HCT116 (cell line): ENCODE results near the gene LRR1. TPM values are rescaled to one million over a fixed set of nuclear protein-coding genes. Genes with fewer than 3 reads are reported as not detected.

Source experiments
- ATAC-seq: fragments of 200-7000 bp; cut with Tn5 transposase; 2 replicates; pipeline ENCODE4 v1.9.1; 2020; ENCODE audit warnings: mild to moderate bottlenecking, moderate library complexity
- BruUV-seq: library from RNA; stranded (reverse); fragments of 400-500 nt; replicated peaks from 2 replicates; lab custom pipeline; 2021; lab: Mats Ljungman, UMichigan
- CTCF ChIA-PET: fragments of 300-600 bp; sonication (Branson Sonifier 250); formaldehyde crosslinking; loops from one replicate; lab custom pipeline; 2021; ENCODE audit warnings: antibody characterized with exemption; lab: Charles Lee
- POLR2A ChIA-PET: fragments of 300-600, 350-600 bp; sonication (Branson Sonifier 250); formaldehyde crosslinking; loops from one replicate; lab custom pipeline; 2021; ENCODE audit warnings: antibody characterized with exemption; lab: Charles Lee
- RAD21 ChIA-PET, 2 experiments: fragments of 300-600 bp; sonication (Branson Sonifier 250); formaldehyde crosslinking; loops; one replicate each; lab custom pipeline; 2023; ENCODE audit warnings: low total read pairs in 2 of 2; ENCODE audit not compliant: uncharacterized antibody in 2 of 2, unreplicated experiment in 2 of 2, low non-redundant PET in 1 of 2; lab: Charles Lee
- DNase-seq: peaks from one replicate; pipeline ENCODE4 v3.0.0-alpha.2; 2010; ENCODE audit warnings: low read depth, low spot score
- H2AFZ ChIP-seq: fragments of 200-600 bp; shearing (Covaris generic), sonication (generic); 2 replicates; pipeline ENCODE4 v1.6.1; 2017; ENCODE audit warnings: low read depth, mixed run types, mixed read lengths, antibody characterized with exemption, low read length; ENCODE audit not compliant: poor library complexity, severe bottlenecking
- H3K27ac ChIP-seq: 2 replicates; pipeline ENCODE4 v1.5.1; 2012; ENCODE audit warnings: low read depth, low read length
- H3K27me3 ChIP-seq: fragments of 200-600 bp; sonication (generic); 2 replicates; pipeline ENCODE4 v1.6.1; 2016; ENCODE audit warnings: mixed run types, low read length, mixed read lengths; ENCODE audit not compliant: insufficient read depth
- H3K36me3 ChIP-seq, 2 experiments: fragments of 200-500 bp in 1 of 2; fragments of 200-600 bp in 1 of 2; sonication (Bioruptor generic) in 1 of 2; sonication (generic) in 1 of 2; 2 replicates each; pipeline versions ENCODE4 v1.5.1 to v1.6.1; 2014 to 2016; ENCODE audit warnings: low read length in 2 of 2, inconsistent platforms in 1 of 2, mixed read lengths in 1 of 2, mixed run types in 1 of 2; ENCODE audit not compliant: insufficient read depth in 2 of 2, control insufficient read depth in 1 of 2
- H3K4me1 ChIP-seq, 2 experiments: fragments of 200-600 bp in 1 of 2; sonication (generic) in 1 of 2; 2 replicates each; pipeline versions ENCODE4 v1.5.1 to v1.6.1; 2012 to 2017; ENCODE audit warnings: low read length in 2 of 2, inconsistent platforms in 1 of 2, mild to moderate bottlenecking in 1 of 2, mixed read lengths in 1 of 2, mixed run types in 1 of 2, moderate library complexity in 1 of 2; ENCODE audit not compliant: insufficient read depth in 2 of 2, control insufficient read depth in 1 of 2
- H3K4me2 ChIP-seq: fragments of 200-600 bp; sonication (generic); 2 replicates; pipeline ENCODE4 v1.6.1; 2017; ENCODE audit warnings: mixed run types, low read length, mixed read lengths
- H3K4me3 ChIP-seq, 2 experiments: fragments of 200-600 bp in 1 of 2; sonication (generic) in 1 of 2; replicated peaks in 1 of 2; 2 replicates each; pipeline ENCODE4 v1.5.1; 2011 to 2016; ENCODE audit warnings: low read length in 2 of 2, control low read depth in 1 of 2, low read depth in 1 of 2, mild to moderate bottlenecking in 1 of 2, mixed read lengths in 1 of 2, mixed run types in 1 of 2
- H3K79me2 ChIP-seq: fragments of 200-600 bp; sonication (generic); 2 replicates; pipeline ENCODE4 v1.6.1; 2017; ENCODE audit warnings: mild to moderate bottlenecking, mixed run types, low read length, moderate library complexity, mixed read lengths; ENCODE audit not compliant: insufficient read depth
- H3K9ac ChIP-seq: fragments of 200-600 bp; sonication (generic); 2 replicates; pipeline ENCODE4 v1.6.1; 2016; ENCODE audit warnings: low read length, mixed read lengths
- H3K9me2 ChIP-seq: fragments of 200-600 bp; sonication (generic), shearing (Covaris generic); 2 replicates; pipeline ENCODE4 v1.6.1; 2017; ENCODE audit warnings: mixed run types, mild to moderate bottlenecking, moderate library complexity; ENCODE audit not compliant: insufficient read depth
- H3K9me3 ChIP-seq, 2 experiments: fragments of 200-500 bp in 1 of 2; fragments of 200-600 bp in 1 of 2; sonication (Bioruptor generic) in 1 of 2; sonication (generic) in 1 of 2; 2 replicates each; pipeline ENCODE4 v1.6.1; 2014 to 2017; ENCODE audit warnings: low read length in 2 of 2, mixed read lengths in 2 of 2, inconsistent platforms in 1 of 2, low read depth in 1 of 2, mild to moderate bottlenecking in 1 of 2, mixed run types in 1 of 2, moderate library complexity in 1 of 2; ENCODE audit not compliant: control insufficient read depth in 1 of 2, insufficient read depth in 1 of 2
- H4K20me1 ChIP-seq: fragments of 200-600 bp; sonication (generic), shearing (Covaris generic); 2 replicates; pipeline ENCODE4 v1.6.1; 2017; ENCODE audit warnings: mixed run types, mild to moderate bottlenecking, moderate library complexity; ENCODE audit not compliant: insufficient read depth
- CBX3 ChIP-seq: IDR thresholded peaks from 2 replicates; pipeline ENCODE4 v1.6.1; 2012; ENCODE audit warnings: low read depth
- CEBPB ChIP-seq: IDR thresholded peaks from 2 replicates; pipeline ENCODE4 v1.6.1; 2012; ENCODE audit warnings: low read depth
- EGR1 ChIP-seq: IDR thresholded peaks from 2 replicates; pipeline ENCODE4 v1.6.1; 2012; ENCODE audit warnings: low read depth
- ELF1 ChIP-seq: IDR thresholded peaks from 2 replicates; pipeline ENCODE4 v1.6.1; 2012; ENCODE audit warnings: low read depth, borderline replicate concordance
- EZH2 ChIP-seq: fragments of 200-600 bp; sonication (generic); IDR thresholded peaks from 2 replicates; pipeline ENCODE4 v1.6.1; 2017; ENCODE audit warnings: antibody characterized with exemption, mixed run types
- EZH2phosphoT487 ChIP-seq: fragments of 200-600 bp; IDR thresholded peaks from 2 replicates; pipeline ENCODE4 v1.6.1; 2018; ENCODE audit warnings: antibody characterized with exemption, borderline replicate concordance
- JUND ChIP-seq: IDR thresholded peaks from 2 replicates; pipeline ENCODE4 v1.6.1; 2012
- POLR2A ChIP-seq: IDR thresholded peaks from 2 replicates; pipeline ENCODE4 v1.7.0; 2011; ENCODE audit warnings: borderline replicate concordance; ENCODE audit not compliant: insufficient read depth, insufficient read length; ENCODE audit errors: extremely low read depth
- POLR2AphosphoS5 ChIP-seq: IDR thresholded peaks from 2 replicates; pipeline ENCODE4 v1.6.1; 2011; ENCODE audit warnings: mild to moderate bottlenecking, low read depth, low read length, moderate library complexity
- RAD21 ChIP-seq: IDR thresholded peaks from 2 replicates; pipeline ENCODE4 v1.6.1; 2012; ENCODE audit warnings: low read depth, mild to moderate bottlenecking
- TCF7L2 ChIP-seq: IDR thresholded peaks from 2 replicates; pipeline ENCODE4 v1.7.0; 2011; ENCODE audit warnings: borderline replicate concordance, inconsistent platforms; ENCODE audit not compliant: insufficient read depth, insufficient read length; ENCODE audit errors: extremely low read depth
- ZFX ChIP-seq: fragments of 450-650 bp; IDR thresholded peaks from 2 replicates; pipeline ENCODE4 v1.6.1; 2017
- intact Hi-C: fragments of 100-400 bp; cut with micrococcal nuclease; formaldehyde crosslinking; loops from 2 replicates; pipeline ENCODE4 v1.10.0; 2022
- total RNA-seq: library from RNA; stranded (reverse); gene quantifications from one replicate; pipeline ENCODE4 v1.2.1, GENCODE V29; 2021; ENCODE audit not compliant: unreplicated experiment
- TF ChIP-seq, protein P1 (sequence below), 3 experiments: fragments of 200-600 bp in 1 of 3; sonication (generic) in 1 of 3; IDR thresholded peaks in 2 of 3; conservative IDR thresholded peaks in 1 of 3; 2 replicates each; pipeline ENCODE4 v1.5.1; 2012 to 2017; ENCODE audit warnings: low read depth in 2 of 3, low read length in 2 of 3, antibody characterized with exemption in 1 of 3, borderline replicate concordance in 1 of 3, control low read depth in 1 of 3, mild to moderate bottlenecking in 1 of 3, mixed read lengths in 1 of 3, mixed run types in 1 of 3, moderate library complexity in 1 of 3; ENCODE audit not compliant: insufficient read depth in 1 of 3
- TF ChIP-seq, protein P2 (sequence below): IDR thresholded peaks from 2 replicates; pipeline ENCODE4 v1.6.1; 2012; ENCODE audit warnings: low read depth
- TF ChIP-seq, protein P3 (sequence below): IDR thresholded peaks from 2 replicates; pipeline ENCODE4 v1.6.1; 2012
- TF ChIP-seq, protein P4 (sequence below): IDR thresholded peaks from 2 replicates; pipeline ENCODE4 v1.6.1; 2011; ENCODE audit warnings: mild to moderate bottlenecking, low read length, moderate library complexity; ENCODE audit not compliant: insufficient replicate concordance; ENCODE audit errors: extremely low read depth

Gene LRR1
- total RNA-seq, 1 experiment from 2014 or later: 34.6 TPM

DNA sequence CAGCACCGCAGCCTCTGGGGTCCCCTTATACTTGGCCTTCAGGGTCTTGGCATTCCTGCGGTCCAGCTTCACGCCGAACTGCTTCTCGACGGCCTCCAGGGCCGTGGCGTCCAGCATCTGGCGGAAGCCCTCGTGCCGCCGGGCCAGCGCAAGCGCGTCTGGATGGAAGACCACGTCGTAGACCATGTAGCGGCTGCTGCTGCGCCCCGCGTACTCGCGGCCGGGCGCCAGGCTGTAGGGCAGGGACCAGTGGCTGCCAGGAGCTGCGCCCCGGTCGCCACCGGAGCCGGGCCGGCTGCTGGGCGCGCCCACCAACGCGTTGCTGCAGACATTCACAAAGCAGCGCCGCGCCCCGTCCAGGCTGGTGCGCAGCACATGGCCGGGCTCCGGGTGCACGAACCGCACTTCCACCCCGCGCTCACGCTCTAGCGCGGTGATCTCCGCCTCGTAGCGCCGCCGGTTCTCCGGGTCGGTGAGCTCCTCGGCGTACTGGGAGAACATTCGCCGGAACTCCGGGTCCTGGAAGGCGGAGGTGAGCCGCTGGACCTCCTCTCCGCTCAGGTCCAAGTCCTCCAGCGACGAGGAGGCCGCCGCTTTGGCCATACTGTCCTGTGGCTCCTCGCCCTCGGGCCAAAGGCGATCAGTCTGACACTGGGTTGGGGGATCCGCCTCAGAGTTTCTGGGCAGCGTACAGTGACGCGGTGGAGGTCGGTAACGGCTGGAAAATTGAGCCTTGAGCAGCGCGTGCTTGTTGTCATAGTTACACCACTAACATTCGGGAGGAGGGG, 36.0 kb downstream of the LRR1 start, which contains the start of gene DNAAF2:
DNAAF2 (minus strand) TSS at position 698 of the 788 bp plus-strand sequence; CDS start at position 603, 95 bp downstream.
- peak within 1 kb of the TSS; percentile 87 for H3K4me2 ChIP-seq
- peaks cover 6 to 19% of the 10 kb centered on the region in 2 experiments; a peak in 2 of 4 replicates for H3K36me3 ChIP-seq
- peaks cover 93% of the 10 kb centered on the region for H3K79me2 ChIP-seq
- TF ChIP-seq POLR2A (no peak), POLR2AphosphoS5 (no peak; the same call in 1 of the 2 replicates), EGR1 (no peak), ELF1 (no peak), TCF7L2 (peak; percentile 18), JUND (no peak), CBX3 (no peak), EZH2 (no peak), RAD21 (no peak), EZH2phosphoT487 (no peak), ZFX (peak; percentile 30; the same call in 1 of the 2 replicates), CEBPB (no peak)
- TF ChIP-seq, protein P1, sequence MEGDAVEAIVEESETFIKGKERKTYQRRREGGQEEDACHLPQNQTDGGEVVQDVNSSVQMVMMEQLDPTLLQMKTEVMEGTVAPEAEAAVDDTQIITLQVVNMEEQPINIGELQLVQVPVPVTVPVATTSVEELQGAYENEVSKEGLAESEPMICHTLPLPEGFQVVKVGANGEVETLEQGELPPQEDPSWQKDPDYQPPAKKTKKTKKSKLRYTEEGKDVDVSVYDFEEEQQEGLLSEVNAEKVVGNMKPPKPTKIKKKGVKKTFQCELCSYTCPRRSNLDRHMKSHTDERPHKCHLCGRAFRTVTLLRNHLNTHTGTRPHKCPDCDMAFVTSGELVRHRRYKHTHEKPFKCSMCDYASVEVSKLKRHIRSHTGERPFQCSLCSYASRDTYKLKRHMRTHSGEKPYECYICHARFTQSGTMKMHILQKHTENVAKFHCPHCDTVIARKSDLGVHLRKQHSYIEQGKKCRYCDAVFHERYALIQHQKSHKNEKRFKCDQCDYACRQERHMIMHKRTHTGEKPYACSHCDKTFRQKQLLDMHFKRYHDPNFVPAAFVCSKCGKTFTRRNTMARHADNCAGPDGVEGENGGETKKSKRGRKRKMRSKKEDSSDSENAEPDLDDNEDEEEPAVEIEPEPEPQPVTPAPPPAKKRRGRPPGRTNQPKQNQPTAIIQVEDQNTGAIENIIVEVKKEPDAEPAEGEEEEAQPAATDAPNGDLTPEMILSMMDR (IDR thresholded peaks at IDR 0.05 in 2 of 3, conservative IDR thresholded peaks at IDR 0.05 in 1 of 3; ENCODE audit: borderline replicate concordance in 1 of 3, insufficient read depth in 1 of 3, low read depth in 2 of 3, low read length in 2 of 3): no peak
- TF ChIP-seq, protein P2, sequence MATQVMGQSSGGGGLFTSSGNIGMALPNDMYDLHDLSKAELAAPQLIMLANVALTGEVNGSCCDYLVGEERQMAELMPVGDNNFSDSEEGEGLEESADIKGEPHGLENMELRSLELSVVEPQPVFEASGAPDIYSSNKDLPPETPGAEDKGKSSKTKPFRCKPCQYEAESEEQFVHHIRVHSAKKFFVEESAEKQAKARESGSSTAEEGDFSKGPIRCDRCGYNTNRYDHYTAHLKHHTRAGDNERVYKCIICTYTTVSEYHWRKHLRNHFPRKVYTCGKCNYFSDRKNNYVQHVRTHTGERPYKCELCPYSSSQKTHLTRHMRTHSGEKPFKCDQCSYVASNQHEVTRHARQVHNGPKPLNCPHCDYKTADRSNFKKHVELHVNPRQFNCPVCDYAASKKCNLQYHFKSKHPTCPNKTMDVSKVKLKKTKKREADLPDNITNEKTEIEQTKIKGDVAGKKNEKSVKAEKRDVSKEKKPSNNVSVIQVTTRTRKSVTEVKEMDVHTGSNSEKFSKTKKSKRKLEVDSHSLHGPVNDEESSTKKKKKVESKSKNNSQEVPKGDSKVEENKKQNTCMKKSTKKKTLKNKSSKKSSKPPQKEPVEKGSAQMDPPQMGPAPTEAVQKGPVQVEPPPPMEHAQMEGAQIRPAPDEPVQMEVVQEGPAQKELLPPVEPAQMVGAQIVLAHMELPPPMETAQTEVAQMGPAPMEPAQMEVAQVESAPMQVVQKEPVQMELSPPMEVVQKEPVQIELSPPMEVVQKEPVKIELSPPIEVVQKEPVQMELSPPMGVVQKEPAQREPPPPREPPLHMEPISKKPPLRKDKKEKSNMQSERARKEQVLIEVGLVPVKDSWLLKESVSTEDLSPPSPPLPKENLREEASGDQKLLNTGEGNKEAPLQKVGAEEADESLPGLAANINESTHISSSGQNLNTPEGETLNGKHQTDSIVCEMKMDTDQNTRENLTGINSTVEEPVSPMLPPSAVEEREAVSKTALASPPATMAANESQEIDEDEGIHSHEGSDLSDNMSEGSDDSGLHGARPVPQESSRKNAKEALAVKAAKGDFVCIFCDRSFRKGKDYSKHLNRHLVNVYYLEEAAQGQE: no peak
- TF ChIP-seq, protein P3, sequence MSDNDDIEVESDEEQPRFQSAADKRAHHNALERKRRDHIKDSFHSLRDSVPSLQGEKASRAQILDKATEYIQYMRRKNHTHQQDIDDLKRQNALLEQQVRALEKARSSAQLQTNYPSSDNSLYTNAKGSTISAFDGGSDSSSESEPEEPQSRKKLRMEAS: peak; percentile 82
- TF ChIP-seq, protein P4, sequence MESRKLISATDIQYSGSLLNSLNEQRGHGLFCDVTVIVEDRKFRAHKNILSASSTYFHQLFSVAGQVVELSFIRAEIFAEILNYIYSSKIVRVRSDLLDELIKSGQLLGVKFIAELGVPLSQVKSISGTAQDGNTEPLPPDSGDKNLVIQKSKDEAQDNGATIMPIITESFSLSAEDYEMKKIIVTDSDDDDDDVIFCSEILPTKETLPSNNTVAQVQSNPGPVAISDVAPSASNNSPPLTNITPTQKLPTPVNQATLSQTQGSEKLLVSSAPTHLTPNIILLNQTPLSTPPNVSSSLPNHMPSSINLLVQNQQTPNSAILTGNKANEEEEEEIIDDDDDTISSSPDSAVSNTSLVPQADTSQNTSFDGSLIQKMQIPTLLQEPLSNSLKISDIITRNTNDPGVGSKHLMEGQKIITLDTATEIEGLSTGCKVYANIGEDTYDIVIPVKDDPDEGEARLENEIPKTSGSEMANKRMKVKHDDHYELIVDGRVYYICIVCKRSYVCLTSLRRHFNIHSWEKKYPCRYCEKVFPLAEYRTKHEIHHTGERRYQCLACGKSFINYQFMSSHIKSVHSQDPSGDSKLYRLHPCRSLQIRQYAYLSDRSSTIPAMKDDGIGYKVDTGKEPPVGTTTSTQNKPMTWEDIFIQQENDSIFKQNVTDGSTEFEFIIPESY: no peak
- H2AFZ ChIP-seq: no peak within 1 kb of the TSS
- intact Hi-C loops: loop anchor here (1.0 to 5.0 kb wide), 4 partner anchors 134 to 218 kb away; partner anchors contain the start of genes KLHDC2 and NEMF
- DNase-seq: no peak
- ChIA-PET POLR2A (interaction anchor here (0.8 to 2.7 kb wide), 9 partner anchors 10 to 369 kb away, joined by 3 to 17 read pairs (median 4); partner anchors contain the start of genes MGAT2 and RPL36AL), CTCF (interaction anchor here (0.8 to 2.1 kb wide), 19 partner anchors 11 to 470 kb away, joined by 3 to 17 read pairs (median 6); partner anchors contain the start of genes KLHDC1, KLHDC2, MGAT2 and NEMF), RAD21 (interaction anchor here (0.5 to 1.1 kb wide), 3 partner anchors 14 to 172 kb away, joined by 3 to 5 read pairs (median 3); partner anchors contain the start of genes KLHDC2 (in 1 of the 2), MGAT2 (in 1 of the 2) and RPL36AL (in 1 of the 2))
- H3K4me1 ChIP-seq: peaks cover 6 to 21% of the 10 kb centered on the region in 2 experiments
- no peaks in the 10 kb centered on the region for H3K9me2 ChIP-seq
- H3K4me3 ChIP-seq: peak within 1 kb of the TSS; percentile 83 to 95
- no peaks in the 10 kb centered on the region for H3K9me3 ChIP-seq
- ATAC-seq: peak; percentile 27
- peak within 1 kb of the TSS; percentile 98 for H3K9ac ChIP-seq
- no peaks in the 10 kb centered on the region for H3K27me3 ChIP-seq
- TSS peak; percentile 25 for BruUV-seq
- H4K20me1 ChIP-seq: no peaks in the 10 kb centered on the region; the same call in 1 of the 2 replicates
- H3K27ac ChIP-seq: peak within 1 kb of the TSS; percentile 98
